ENCODE results near the gene ZNF423. TPM values are rescaled to one million over a fixed set of nuclear protein-coding genes. Genes with fewer than 3 reads are reported as not detected.

The ZNF423 gene
- total RNA-seq, 2 experiments from 2014 or later, result not detected

DNA sequence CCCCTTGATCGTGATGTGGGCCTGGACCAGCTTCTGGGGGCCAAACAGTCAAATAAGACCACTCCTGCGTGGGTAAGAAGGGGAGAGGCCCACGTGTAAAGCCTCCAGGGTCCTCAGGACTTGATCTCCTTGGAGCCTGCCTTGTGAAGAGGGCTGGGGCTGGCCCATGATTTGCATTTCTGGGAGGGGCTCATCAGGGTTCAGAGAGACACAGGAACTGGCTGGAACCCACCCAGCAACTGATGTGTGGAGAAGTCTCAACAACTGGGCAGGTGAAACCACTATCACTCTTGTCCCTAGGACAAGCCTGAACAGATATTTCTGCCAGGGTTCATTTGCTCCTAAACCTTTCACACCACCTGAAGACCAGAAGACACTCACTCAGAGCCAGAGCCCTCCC is 214.7 kb downstream of the ZNF423 start:
- DNase-seq, result no peak
- Mint-ChIP-seq H3K9me3 (peaks cover 8% of the 10 kb centered on the region), H3K36me3 (ENCODE audit: low read depth) (no peaks in the 10 kb centered on the region), H3K4me3 (no peak overlapping the region), H3K4me1 (ENCODE audit: low read depth) (no peaks in the 10 kb centered on the region), H3K27ac (no peak overlapping the region), H3K27me3 (no peaks in the 10 kb centered on the region)
- no peak for ATAC-seq
- intact Hi-C loops (cut with micrococcal nuclease), result no loop called here
- ChIA-PET POLR2A (no interaction called here), CTCF (no interaction called here)
- TF ChIP-seq, protein P1, sequence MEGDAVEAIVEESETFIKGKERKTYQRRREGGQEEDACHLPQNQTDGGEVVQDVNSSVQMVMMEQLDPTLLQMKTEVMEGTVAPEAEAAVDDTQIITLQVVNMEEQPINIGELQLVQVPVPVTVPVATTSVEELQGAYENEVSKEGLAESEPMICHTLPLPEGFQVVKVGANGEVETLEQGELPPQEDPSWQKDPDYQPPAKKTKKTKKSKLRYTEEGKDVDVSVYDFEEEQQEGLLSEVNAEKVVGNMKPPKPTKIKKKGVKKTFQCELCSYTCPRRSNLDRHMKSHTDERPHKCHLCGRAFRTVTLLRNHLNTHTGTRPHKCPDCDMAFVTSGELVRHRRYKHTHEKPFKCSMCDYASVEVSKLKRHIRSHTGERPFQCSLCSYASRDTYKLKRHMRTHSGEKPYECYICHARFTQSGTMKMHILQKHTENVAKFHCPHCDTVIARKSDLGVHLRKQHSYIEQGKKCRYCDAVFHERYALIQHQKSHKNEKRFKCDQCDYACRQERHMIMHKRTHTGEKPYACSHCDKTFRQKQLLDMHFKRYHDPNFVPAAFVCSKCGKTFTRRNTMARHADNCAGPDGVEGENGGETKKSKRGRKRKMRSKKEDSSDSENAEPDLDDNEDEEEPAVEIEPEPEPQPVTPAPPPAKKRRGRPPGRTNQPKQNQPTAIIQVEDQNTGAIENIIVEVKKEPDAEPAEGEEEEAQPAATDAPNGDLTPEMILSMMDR (IDR thresholded peaks at IDR 0.05), result no peak

GRCh38 chr16:49640581-49640980 is 215.3 kb downstream of the ZNF423 start:
- Mint-ChIP-seq H3K27ac (no peak overlapping the region), H3K4me3 (no peak overlapping the region), H3K36me3 (ENCODE audit: low read depth) (no peaks in the 10 kb centered on the region), H3K27me3 (no peaks in the 10 kb centered on the region), H3K9me3 (peaks cover 4% of the 10 kb centered on the region), H3K4me1 (ENCODE audit: low read depth) (no peaks in the 10 kb centered on the region)
- no peak for ATAC-seq
- CTCF ChIA-PET, result no interaction called here
- DNase-seq, result no peak
- POLR2A ChIA-PET, result no interaction called here
- TF ChIP-seq, protein P1 (IDR thresholded peaks at IDR 0.05), result no peak
- intact Hi-C loops (cut with micrococcal nuclease), result no loop called here

DNA sequence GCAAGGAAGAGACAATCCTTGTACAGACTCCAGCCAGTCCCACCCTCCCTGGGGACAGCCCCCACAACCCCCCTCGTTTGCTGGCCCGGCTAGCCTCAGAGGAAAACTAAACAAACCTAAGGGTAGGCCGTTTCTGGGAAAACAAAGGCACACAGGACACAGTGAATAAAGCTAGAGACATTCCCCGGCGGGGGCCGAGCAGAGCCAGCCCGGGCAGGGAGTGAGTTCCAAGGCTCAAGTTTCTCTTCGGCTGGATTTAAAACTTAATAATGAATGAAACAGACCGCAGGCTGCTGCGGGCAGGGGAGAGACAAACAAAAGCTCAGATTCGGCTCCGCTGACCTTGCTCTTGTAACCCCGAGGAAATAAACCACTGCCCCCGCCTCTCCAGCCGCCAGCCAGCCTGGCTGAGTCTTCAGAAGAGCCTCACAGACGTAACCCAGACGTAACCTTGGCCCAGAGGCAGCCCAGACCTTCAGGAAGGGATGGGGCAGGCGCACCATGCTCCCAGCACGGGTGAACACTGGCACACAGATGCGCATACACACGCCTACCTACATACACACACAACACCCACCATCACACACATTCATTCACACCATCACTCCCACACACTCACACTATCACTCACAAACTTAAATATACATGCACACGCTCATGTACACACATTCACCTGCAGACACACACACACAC is 216.0 kb downstream of the ZNF423 start:
- ChIA-PET POLR2A (no interaction called here), CTCF (no interaction called here)
- intact Hi-C loops (cut with micrococcal nuclease), result no loop called here
- no peaks in the 10 kb centered on the region for H3K4me1 Mint-ChIP-seq (ENCODE audit: low read depth)
- H3K9me3 Mint-ChIP-seq, result no peaks in the 10 kb centered on the region
- no peaks in the 10 kb centered on the region for H3K36me3 Mint-ChIP-seq (ENCODE audit: low read depth)
- H3K27ac Mint-ChIP-seq, result no peak overlapping the region
- ATAC-seq, result no peak
- DNase-seq, result no peak
- no peaks in the 10 kb centered on the region for H3K27me3 Mint-ChIP-seq
- TF ChIP-seq, protein P1 (IDR thresholded peaks at IDR 0.05), result no peak
- H3K4me3 Mint-ChIP-seq, result no peak overlapping the region

- intact Hi-C loops (cut with micrococcal nuclease), result no loop called here
- Mint-ChIP-seq H3K27me3 (no peaks in the 10 kb centered on the region), H3K9me3 (no peaks in the 10 kb centered on the region), H3K27ac (no peak overlapping the region), H3K36me3 (ENCODE audit: low read depth) (no peaks in the 10 kb centered on the region), H3K4me3 (no peak overlapping the region), H3K4me1 (ENCODE audit: low read depth) (no peaks in the 10 kb centered on the region)
- ATAC-seq (no peak), DNase-seq (no peak)
- POLR2A ChIA-PET, result no interaction called here
- CTCF ChIA-PET, result no interaction called here
- TF ChIP-seq, protein P1 (IDR thresholded peaks at IDR 0.05), result no peak
These were observed 217.0 kb downstream of the ZNF423 start for GRCh38 chr16:49638673-49639610.

Data from activated CD8-positive, alpha-beta T cell treated with anti-CD3 and anti-CD28 coated beads for 36 hours (primary cell).